Esophagus (tissue), 2 donors: ENCODE data around the gene ALKBH3. TPM values are rescaled to one million over a fixed set of nuclear protein-coding genes. Genes with fewer than 3 reads are reported as not detected.

Source experiments
- H3K27ac ChIP-seq, 2 donors: one replicate each; pipeline ENCODE4 v1.5.1; 2013; ENCODE audit warnings: low read depth in 2 of 2, mild to moderate bottlenecking in 2 of 2, inconsistent platforms in 1 of 2, low read length in 1 of 2, moderate library complexity in 1 of 2
- H3K27me3 ChIP-seq, 2 donors: one replicate each; pipeline ENCODE4 v1.6.1; 2013; ENCODE audit warnings: low read length in 2 of 2, control low read depth in 1 of 2, mild to moderate bottlenecking in 1 of 2; ENCODE audit not compliant: insufficient read depth in 2 of 2, control insufficient read depth in 1 of 2
- H3K36me3 ChIP-seq, 2 donors: one replicate each; pipeline ENCODE4 v1.6.1; 2013; ENCODE audit warnings: low read length in 1 of 2; ENCODE audit not compliant: control insufficient read depth in 2 of 2, insufficient read depth in 2 of 2
- H3K4me1 ChIP-seq, 2 donors: one replicate each; pipeline ENCODE4 v1.6.1; 2013; ENCODE audit warnings: low read length in 1 of 2; ENCODE audit not compliant: control insufficient read depth in 2 of 2, insufficient read depth in 2 of 2
- H3K4me3 ChIP-seq, 2 donors: one replicate each; pipeline ENCODE4 v1.5.1; 2013; ENCODE audit warnings: low read length in 2 of 2, mild to moderate bottlenecking in 2 of 2, low read depth in 1 of 2, moderate library complexity in 1 of 2
- H3K9me3 ChIP-seq, 2 donors: one replicate each; pipeline ENCODE4 v1.6.1; 2013; ENCODE audit warnings: mild to moderate bottlenecking in 2 of 2, low read depth in 1 of 2, low read length in 1 of 2, moderate library complexity in 1 of 2; ENCODE audit not compliant: control insufficient read depth in 2 of 2, insufficient read depth in 1 of 2
- WGBS, 2 donors: extraction: QIAGEN DNeasy Blood & Tissue Kit; methylation state at CpG; one replicate each; pipeline ENCODE4 v1.1.7; 2013; 5-methylcytosine and 5-hydroxymethylcytosine counted together
- polyA plus RNA-seq, 2 donors: library from polyadenylated mRNA; stranded (reverse); fragments of 200-250 nt; gene quantifications; one replicate each; pipeline ENCODE4 v1.2.3, GENCODE V29; 2013
- donor health status: healthy with polysubstance abuse.
- donor health status: Bipolar disorder and iron deficiency.

The ALKBH3 gene
- polyA plus RNA-seq, 2 donors, result 15.3 to 23.2 TPM

- Histone ChIP-seq H3K36me3 (peaks cover 0 to 2% of the 10 kb centered on the region in 2 donors), H3K9me3 (peaks cover 0 to 2% of the 10 kb centered on the region in 2 donors), H3K4me1 (peaks cover 7 to 11% of the 10 kb centered on the region in 2 donors), H3K27me3 (no peaks in the 10 kb centered on the region), H3K4me3 (no peak overlapping the region), H3K27ac (peak overlapping the region; percentile 72 to 85)
- 77 to 80% methylated on average over 14 of the region's 14 CpGs for WGBS, 2 donors
Measured at GRCh38 chr11:43925063-43925931, 44.7 kb downstream of the ALKBH3 start.

GRCh38 chr11:43925932-43926505 lies 45.4 kb downstream of the ALKBH3 start:
- Histone ChIP-seq H3K36me3 (peaks cover 0 to 2% of the 10 kb centered on the region in 2 donors), H3K27ac (peak overlapping the region; percentile 33 to 58), H3K9me3 (peaks cover 0 to 2% of the 10 kb centered on the region in 2 donors), H3K4me1 (peaks cover 7 to 8% of the 10 kb centered on the region in 2 donors), H3K27me3 (no peaks in the 10 kb centered on the region), H3K4me3 (no peak overlapping the region)
- 53% methylated on average over 12 of the region's 12 CpGs for WGBS, 2 donors

- Histone ChIP-seq H3K27ac (no peak overlapping the region), H3K27me3 (no peaks in the 10 kb centered on the region), H3K36me3 (peaks cover 0 to 2% of the 10 kb centered on the region in 2 donors), H3K4me3 (no peak overlapping the region), H3K9me3 (peaks cover 0 to 2% of the 10 kb centered on the region in 2 donors), H3K4me1 (peaks cover 7 to 8% of the 10 kb centered on the region in 2 donors)
- WGBS, 2 donors, result 80 to 92% methylated on average over 2 of the region's 2 CpGs
Measured at GRCh38 chr11:43927070-43927469, 46.4 kb downstream of the ALKBH3 start.

GRCh38 chr11:43927925-43928707 lies 47.5 kb downstream of the ALKBH3 start:
- Histone ChIP-seq H3K36me3 (no peaks in the 10 kb centered on the region), H3K27me3 (no peaks in the 10 kb centered on the region), H3K4me3 (no peak overlapping the region), H3K4me1 (peaks cover 7% of the 10 kb centered on the region in 2 donors), H3K9me3 (no peaks in the 10 kb centered on the region), H3K27ac (no peak overlapping the region)
- WGBS, 2 donors, result 84 to 91% methylated on average over 13 of the region's 13 CpGs

GRCh38 chr11:43928721-43929120 lies 48.1 kb downstream of the ALKBH3 start:
- Histone ChIP-seq H3K9me3 (no peaks in the 10 kb centered on the region), H3K4me1 (peaks cover 7% of the 10 kb centered on the region in 2 donors)
- WGBS, 2 donors, result 92 to 96% methylated on average over 4 of the region's 4 CpGs

GRCh38 chr11:43930868-43931716 lies 50.5 kb downstream of the ALKBH3 start:
- H3K27me3 ChIP-seq, result no peaks in the 10 kb centered on the region
- H3K4me3 ChIP-seq, result no peak overlapping the region
- no peaks in the 10 kb centered on the region for H3K9me3 ChIP-seq
- peaks cover 2 to 3% of the 10 kb centered on the region in 2 donors for H3K4me1 ChIP-seq
- no peak overlapping the region for H3K27ac ChIP-seq
- WGBS, 2 donors, result 66 to 69% methylated on average over 10 of the region's 10 CpGs
- H3K36me3 ChIP-seq, result no peaks in the 10 kb centered on the region

More at GRCh38 chr11:43928721-43929120, 48.1 kb downstream of the ALKBH3 start:
- Histone ChIP-seq H3K27ac (no peak overlapping the region), H3K27me3 (no peaks in the 10 kb centered on the region), H3K4me3 (no peak overlapping the region), H3K36me3 (no peaks in the 10 kb centered on the region)

- Histone ChIP-seq H3K27ac (no peak overlapping the region), H3K27me3 (no peaks in the 10 kb centered on the region), H3K36me3 (no peaks in the 10 kb centered on the region), H3K4me3 (no peak overlapping the region), H3K9me3 (no peaks in the 10 kb centered on the region), H3K4me1 (peaks cover 1 to 2% of the 10 kb centered on the region in 2 donors)
- 71 to 73% methylated on average over 4 of the region's 4 CpGs for WGBS, 2 donors
Measured at GRCh38 chr11:43931717-43932039, 51.0 kb downstream of the ALKBH3 start.

GRCh38 chr11:43933226-43933607 lies 52.6 kb downstream of the ALKBH3 start:
- no peaks in the 10 kb centered on the region for H3K27me3 ChIP-seq
- WGBS, 2 donors, result 79 to 81% methylated on average over 1 of the region's 1 CpG
- H3K9me3 ChIP-seq, result no peaks in the 10 kb centered on the region
- no peak overlapping the region for H3K27ac ChIP-seq
- H3K4me1 ChIP-seq, result no peaks in the 10 kb centered on the region
- no peaks in the 10 kb centered on the region for H3K36me3 ChIP-seq
- H3K4me3 ChIP-seq, result no peak overlapping the region
